PC-9 (cell line): ENCODE results near the gene SAG.

Experiments
- EZH2 ChIP-seq: fragments of 200-600 bp; sonication (generic); IDR thresholded peaks from 2 replicates; pipeline ENCODE4 v1.8.0; 2017; ENCODE audit warnings: antibody characterized with exemption, low read depth
- TF ChIP-seq, protein P1 (sequence below): fragments of 200-600 bp; sonication (generic); conservative IDR thresholded peaks from 2 replicates; pipeline ENCODE4 v1.6.1; 2017; ENCODE audit warnings: mixed run types, antibody characterized with exemption, mild to moderate bottlenecking, moderate library complexity

DNA sequence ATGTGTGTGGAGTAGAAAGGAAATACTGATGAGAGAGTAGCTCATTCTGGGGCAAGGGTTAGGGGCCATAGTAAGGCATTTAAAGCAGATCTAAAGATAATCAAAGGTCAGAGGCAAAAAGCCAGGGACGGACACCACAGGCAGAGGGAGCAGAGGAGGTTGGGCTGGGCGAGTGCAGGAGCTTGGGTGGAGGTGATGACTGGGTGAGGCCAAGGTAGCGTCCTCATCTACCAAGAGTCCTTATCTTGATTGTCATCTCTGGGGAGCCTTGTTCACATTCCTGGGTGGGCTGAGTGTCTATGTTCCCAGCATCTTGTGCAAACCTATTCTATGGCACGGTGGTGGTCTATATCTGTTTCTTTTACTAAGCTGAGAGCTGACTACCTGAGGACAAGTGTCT is 26.1 kb upstream of the SAG start:
- TF ChIP-seq, protein P1, sequence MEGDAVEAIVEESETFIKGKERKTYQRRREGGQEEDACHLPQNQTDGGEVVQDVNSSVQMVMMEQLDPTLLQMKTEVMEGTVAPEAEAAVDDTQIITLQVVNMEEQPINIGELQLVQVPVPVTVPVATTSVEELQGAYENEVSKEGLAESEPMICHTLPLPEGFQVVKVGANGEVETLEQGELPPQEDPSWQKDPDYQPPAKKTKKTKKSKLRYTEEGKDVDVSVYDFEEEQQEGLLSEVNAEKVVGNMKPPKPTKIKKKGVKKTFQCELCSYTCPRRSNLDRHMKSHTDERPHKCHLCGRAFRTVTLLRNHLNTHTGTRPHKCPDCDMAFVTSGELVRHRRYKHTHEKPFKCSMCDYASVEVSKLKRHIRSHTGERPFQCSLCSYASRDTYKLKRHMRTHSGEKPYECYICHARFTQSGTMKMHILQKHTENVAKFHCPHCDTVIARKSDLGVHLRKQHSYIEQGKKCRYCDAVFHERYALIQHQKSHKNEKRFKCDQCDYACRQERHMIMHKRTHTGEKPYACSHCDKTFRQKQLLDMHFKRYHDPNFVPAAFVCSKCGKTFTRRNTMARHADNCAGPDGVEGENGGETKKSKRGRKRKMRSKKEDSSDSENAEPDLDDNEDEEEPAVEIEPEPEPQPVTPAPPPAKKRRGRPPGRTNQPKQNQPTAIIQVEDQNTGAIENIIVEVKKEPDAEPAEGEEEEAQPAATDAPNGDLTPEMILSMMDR: no peak
- TF ChIP-seq EZH2: no peak
